GM12875 (cell line): ENCODE measurements around the gene PTPRD.
"Not testable (repeated sequence)": the region's sequence is repeated elsewhere in the genome, so short reads cannot be mapped to it uniquely, and the experiment has no call there.

Experiments
- H3K4me3 ChIP-seq: one replicate; pipeline ENCODE4 v1.5.1; 2011; ENCODE audit warnings: low read depth, low read length, control low read depth
- CTCF ChIP-seq: IDR thresholded peaks from 2 replicates; pipeline ENCODE4 v1.5.1; 2011; ENCODE audit warnings: low read depth, mild to moderate bottlenecking, control low read depth, inconsistent platforms, low read length, moderate library complexity, borderline replicate concordance; ENCODE audit not compliant: insufficient read depth

Gene PTPRD

GRCh38 chr9:9033022-9033421 lies 1579.8 kb downstream of the PTPRD start:
- H3K4me3 ChIP-seq: no peak overlapping the region
- no peak for TF ChIP-seq CTCF

GRCh38 chr9:9016597-9016996 lies 1596.2 kb downstream of the PTPRD start:
- H3K4me3 ChIP-seq: no peak overlapping the region
- no peak for TF ChIP-seq CTCF

GRCh38 chr9:9004810-9005209 lies 1608.0 kb downstream of the PTPRD start:
- no peak for TF ChIP-seq CTCF
- H3K4me3 ChIP-seq: no peak overlapping the region

- no peak overlapping the region for H3K4me3 ChIP-seq
- no peak for TF ChIP-seq CTCF
Observed at GRCh38 chr9:9002826-9003583, 1609.8 kb downstream of the PTPRD start.

- TF ChIP-seq CTCF: no peak
- H3K4me3 ChIP-seq: no peak overlapping the region
Observed at GRCh38 chr9:8980496-8981013, 1632.2 kb downstream of the PTPRD start.

- TF ChIP-seq CTCF: no peak
- H3K4me3 ChIP-seq: no peak overlapping the region
Observed at GRCh38 chr9:8978334-8978733, 1634.5 kb downstream of the PTPRD start.

- not testable (repeated sequence) for H3K4me3 ChIP-seq
Observed at GRCh38 chr9:8968350-8968749, 1644.5 kb downstream of the PTPRD start.
